Endothelial cell of umbilical vein (primary cell): ENCODE data around the gene MACROD2.

ENCODE experiments used
- EZH2 ChIP-seq: IDR thresholded peaks from 2 replicates; pipeline ENCODE4 v1.6.1; 2012; ENCODE audit warnings: borderline replicate concordance, low read depth, mild to moderate bottlenecking, moderate library complexity, low read length, inconsistent platforms; ENCODE audit not compliant: severe bottlenecking
- FOS ChIP-seq: IDR thresholded peaks from 2 replicates; pipeline ENCODE4 v1.6.1; 2011; ENCODE audit warnings: mild to moderate bottlenecking, low read length, moderate library complexity, borderline replicate concordance; ENCODE audit not compliant: insufficient read depth
- GATA2 ChIP-seq: IDR thresholded peaks from 2 replicates; pipeline ENCODE4 v1.7.0; 2011; ENCODE audit warnings: low read depth, mild to moderate bottlenecking, moderate library complexity, mixed read lengths, low read length; ENCODE audit not compliant: insufficient read length, insufficient read depth
- JUN ChIP-seq: IDR thresholded peaks from 2 replicates; pipeline ENCODE4 v1.6.1; 2011; ENCODE audit warnings: borderline replicate concordance, low read depth; ENCODE audit not compliant: insufficient read length, insufficient read depth
- MAX ChIP-seq: IDR thresholded peaks from 2 replicates; pipeline ENCODE4 v1.6.1; 2011; ENCODE audit not compliant: insufficient read depth, insufficient read length
- MYC ChIP-seq: IDR thresholded peaks from one replicate; pipeline ENCODE4 v1.6.1; 2011; ENCODE audit warnings: mild to moderate bottlenecking, low read depth, low read length
- POLR2A ChIP-seq: IDR thresholded peaks from 2 replicates; pipeline ENCODE4 v1.6.1; 2012; ENCODE audit warnings: low read depth, mild to moderate bottlenecking, control low read depth, low read length
- POLR2AphosphoS5 ChIP-seq: IDR thresholded peaks from 2 replicates; pipeline ENCODE4 v1.6.1; 2012; ENCODE audit warnings: low read depth, mild to moderate bottlenecking, control low read depth, low read length, moderate library complexity; ENCODE audit not compliant: insufficient read depth
- TF ChIP-seq, protein P1 (sequence below), 2 donors: IDR thresholded peaks; 1 replicate in 1 of 2; 2 replicates in 1 of 2; pipeline ENCODE4 v1.5.1; 2011; ENCODE audit warnings: low read length in 2 of 2, mild to moderate bottlenecking in 2 of 2, moderate library complexity in 2 of 2, control low read depth in 1 of 2, inconsistent platforms in 1 of 2, low read depth in 1 of 2; ENCODE audit not compliant: insufficient read depth in 1 of 2; ENCODE audit errors: extremely low read depth in 1 of 2

- no peak for TF ChIP-seq EZH2
- TF ChIP-seq, protein P1, sequence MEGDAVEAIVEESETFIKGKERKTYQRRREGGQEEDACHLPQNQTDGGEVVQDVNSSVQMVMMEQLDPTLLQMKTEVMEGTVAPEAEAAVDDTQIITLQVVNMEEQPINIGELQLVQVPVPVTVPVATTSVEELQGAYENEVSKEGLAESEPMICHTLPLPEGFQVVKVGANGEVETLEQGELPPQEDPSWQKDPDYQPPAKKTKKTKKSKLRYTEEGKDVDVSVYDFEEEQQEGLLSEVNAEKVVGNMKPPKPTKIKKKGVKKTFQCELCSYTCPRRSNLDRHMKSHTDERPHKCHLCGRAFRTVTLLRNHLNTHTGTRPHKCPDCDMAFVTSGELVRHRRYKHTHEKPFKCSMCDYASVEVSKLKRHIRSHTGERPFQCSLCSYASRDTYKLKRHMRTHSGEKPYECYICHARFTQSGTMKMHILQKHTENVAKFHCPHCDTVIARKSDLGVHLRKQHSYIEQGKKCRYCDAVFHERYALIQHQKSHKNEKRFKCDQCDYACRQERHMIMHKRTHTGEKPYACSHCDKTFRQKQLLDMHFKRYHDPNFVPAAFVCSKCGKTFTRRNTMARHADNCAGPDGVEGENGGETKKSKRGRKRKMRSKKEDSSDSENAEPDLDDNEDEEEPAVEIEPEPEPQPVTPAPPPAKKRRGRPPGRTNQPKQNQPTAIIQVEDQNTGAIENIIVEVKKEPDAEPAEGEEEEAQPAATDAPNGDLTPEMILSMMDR (IDR thresholded peaks at IDR 0.05; ENCODE audit: extremely low read depth in 1 of 2, insufficient read depth in 1 of 2, low read depth in 1 of 2, low read length in 2 of 2): no peak
- TF ChIP-seq POLR2A: no peak
- TF ChIP-seq POLR2AphosphoS5: no peak
- no peak for TF ChIP-seq MAX
- TF ChIP-seq FOS: no peak
- no peak for TF ChIP-seq MYC
- TF ChIP-seq GATA2: no peak
- no peak for TF ChIP-seq JUN
Measured at GRCh38 chr20:14960831-14961230, 965.5 kb downstream of the MACROD2 start.
